Stimulated activated CD8-positive, alpha-beta memory T cell treated with anti-CD3 and anti-CD28 coated beads, Interleukin-4, amount 100 ng/mL, for 4 hours (primary cell): ENCODE data around the gene PRKCB.

Experiments
- DNase-seq, 2 donors: peaks; one replicate each; pipeline ENCODE4 v3.0.0-alpha.2; 2020; ENCODE audit warnings: low read depth in 2 of 2, low spot score in 1 of 2

The PRKCB gene

GRCh38 chr16:24036038-24036543, 200.3 kb downstream of the PRKCB start:
- no peak for DNase-seq

- DNase-seq: no peak
These were observed 200.8 kb downstream of the PRKCB start for GRCh38 chr16:24036614-24037013.

- no peak for DNase-seq
These were observed 201.6 kb downstream of the PRKCB start for GRCh38 chr16:24037335-24037734.

GRCh38 chr16:24041834-24042631, 206.2 kb downstream of the PRKCB start:
- peak; percentile 60 to 61 for DNase-seq

- no peak for DNase-seq
These were observed 208.7 kb downstream of the PRKCB start for GRCh38 chr16:24044467-24044866.

GRCh38 chr16:24045641-24046040, 209.9 kb downstream of the PRKCB start:
- DNase-seq: no peak

GRCh38 chr16:24046442-24046841, 210.7 kb downstream of the PRKCB start:
- no peak for DNase-seq

- DNase-seq: no peak
These were observed 213.3 kb downstream of the PRKCB start for GRCh38 chr16:24049113-24049512.

GRCh38 chr16:24051125-24051524, 215.3 kb downstream of the PRKCB start:
- DNase-seq: no peak

GRCh38 chr16:24052329-24053098, 216.7 kb downstream of the PRKCB start:
- no peak for DNase-seq

GRCh38 chr16:24053099-24053946, 217.5 kb downstream of the PRKCB start:
- no peak for DNase-seq

- no peak for DNase-seq
These were observed 219.1 kb downstream of the PRKCB start for GRCh38 chr16:24054741-24055491.

- no peak for DNase-seq
These were observed 226.6 kb downstream of the PRKCB start for GRCh38 chr16:24062270-24062817.

GRCh38 chr16:24069036-24069590, 233.3 kb downstream of the PRKCB start:
- no peak for DNase-seq

GRCh38 chr16:24070851-24071250, 235.1 kb downstream of the PRKCB start:
- no peak for DNase-seq

- no peak for DNase-seq
These were observed 236.0 kb downstream of the PRKCB start for GRCh38 chr16:24071666-24072360.

- DNase-seq: no peak
These were observed 237.5 kb downstream of the PRKCB start for GRCh38 chr16:24073321-24073720.

- DNase-seq: no peak
These were observed 238.8 kb downstream of the PRKCB start for GRCh38 chr16:24074574-24074973.

GRCh38 chr16:24075302-24075701, 239.5 kb downstream of the PRKCB start:
- no peak for DNase-seq
